DMS114 treated with DMSO at 0.1 percent for 48 hours (cell line): Measurements from ENCODE around the gene RPS6KA1.
"Not testable (repeated sequence)": the region's sequence is repeated elsewhere in the genome, so short reads cannot be mapped to it uniquely, and the experiment has no call there.

Experiments
- DNase-seq: peaks from one replicate; lab custom pipeline; 2025; ENCODE audit not compliant: unreplicated experiment; lab: John Stamatoyannopoulos, UW

RPS6KA1 gene

DNA sequence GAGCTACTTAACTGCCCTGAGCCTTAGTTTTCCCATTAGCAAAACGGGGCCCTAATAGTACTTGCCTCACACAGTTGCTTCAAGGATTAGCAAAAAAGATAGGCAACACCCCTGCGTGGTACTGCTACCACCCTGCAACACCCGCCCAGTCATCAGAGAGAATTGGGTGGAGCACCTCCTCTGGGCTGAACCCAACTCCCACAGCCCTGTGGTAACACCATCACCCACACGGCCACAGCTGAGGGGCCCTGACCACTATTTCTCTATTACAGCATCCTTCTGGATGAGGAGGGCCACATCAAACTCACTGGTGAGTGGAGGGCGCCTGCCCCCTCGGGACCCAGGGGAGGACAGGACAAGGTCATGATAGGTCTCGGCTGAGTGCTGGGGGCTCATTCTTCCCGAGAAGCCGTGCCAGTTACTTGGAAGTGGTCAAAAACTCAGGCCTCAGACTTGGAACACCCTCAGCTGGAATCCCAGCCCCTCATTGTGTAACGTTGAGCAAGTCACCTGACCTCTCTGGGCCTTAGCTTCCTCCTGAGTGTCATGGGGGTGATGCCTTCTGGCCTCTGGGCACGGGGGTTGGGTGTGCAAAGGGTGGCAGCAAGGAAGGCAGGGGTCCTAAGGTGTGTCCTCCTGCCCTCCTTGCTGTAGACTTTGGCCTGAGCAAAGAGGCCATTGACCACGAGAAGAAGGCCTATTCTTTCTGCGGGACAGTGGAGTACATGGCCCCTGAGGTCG is 24.6 kb downstream of the RPS6KA1 start:
- no peak for DNase-seq

DNA sequence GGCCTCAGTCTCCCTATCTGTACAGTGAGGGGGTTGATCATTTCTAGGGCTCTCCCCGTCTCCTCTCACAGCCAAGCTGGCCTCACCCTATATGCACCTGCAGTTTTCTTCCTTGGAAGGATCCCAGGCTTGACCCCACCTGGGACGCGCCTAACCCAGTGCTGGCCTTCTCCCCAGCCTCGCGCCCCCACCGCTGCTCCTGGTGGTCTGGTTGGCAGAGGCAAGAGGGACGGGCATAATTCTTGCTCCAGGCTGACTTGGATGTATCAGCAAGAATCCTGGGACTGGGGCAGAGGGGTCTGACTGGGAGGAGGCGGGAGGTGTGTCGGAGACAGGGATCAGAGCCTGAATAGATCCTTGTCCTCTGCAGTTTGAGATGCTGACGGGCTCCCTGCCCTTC is 25.2 kb downstream of the RPS6KA1 start:
- DNase-seq, result no peak

DNA sequence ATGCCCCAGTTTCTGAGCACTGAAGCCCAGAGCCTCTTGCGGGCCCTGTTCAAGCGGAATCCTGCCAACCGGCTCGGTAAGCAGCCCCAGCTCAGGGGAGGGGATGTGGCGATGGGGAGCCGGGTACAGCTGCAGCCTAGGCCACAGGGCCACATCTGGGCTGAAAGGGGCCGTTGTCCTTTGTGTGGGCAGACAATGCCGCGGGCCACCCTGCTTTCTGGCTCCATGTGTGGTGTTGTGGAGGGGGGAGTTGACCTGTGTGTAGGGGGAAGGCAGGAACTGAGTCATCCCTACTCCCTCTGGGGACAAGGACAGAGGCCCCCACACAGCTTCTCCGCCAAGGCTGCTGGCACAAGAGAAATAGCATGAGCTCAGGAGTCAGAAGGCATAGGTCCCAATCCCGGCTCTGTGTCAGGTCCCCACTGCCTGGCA is 26.0 kb downstream of the RPS6KA1 start:
- no peak for DNase-seq

DNA sequence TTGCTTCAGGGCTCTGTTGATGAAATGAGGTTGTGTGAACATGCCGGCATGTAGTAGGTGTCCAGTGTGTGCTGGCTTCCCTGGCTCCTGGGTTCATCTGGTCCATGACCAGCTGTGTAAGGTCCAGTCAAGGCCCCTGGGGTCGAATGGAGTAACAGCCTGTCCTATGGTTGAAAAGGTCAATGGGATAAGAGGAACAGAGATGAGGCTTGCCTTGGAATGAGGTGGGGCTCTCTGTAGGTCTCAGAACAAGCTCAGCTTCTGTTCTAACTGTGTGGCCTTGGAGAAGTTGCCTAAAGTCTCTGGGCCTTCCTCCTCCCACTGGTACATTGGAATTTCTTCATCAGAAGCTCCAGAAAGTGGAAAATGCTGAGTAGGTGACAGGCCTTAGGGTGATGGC is 26.6 kb downstream of the RPS6KA1 start:
- DNase-seq, result no peak

DNA sequence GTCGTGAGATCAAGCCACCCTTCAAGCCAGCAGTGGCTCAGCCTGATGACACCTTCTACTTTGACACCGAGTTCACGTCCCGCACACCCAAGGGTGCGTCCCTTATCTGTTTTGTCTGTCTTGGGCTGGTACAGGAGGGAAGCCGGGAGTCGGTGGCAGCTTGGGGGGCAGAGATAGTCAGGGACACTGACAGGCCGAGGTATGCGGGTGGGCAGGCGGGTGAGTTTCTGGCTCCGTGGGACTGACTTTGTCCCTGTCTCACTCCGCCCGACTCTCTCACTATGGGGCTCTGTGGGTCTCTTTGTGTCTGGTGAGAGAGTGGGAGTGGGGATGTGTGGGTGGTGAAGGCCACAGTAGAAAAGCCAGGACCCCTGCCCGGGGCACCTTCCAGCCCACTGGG is 27.4 kb downstream of the RPS6KA1 start:
- no peak for DNase-seq

DNA sequence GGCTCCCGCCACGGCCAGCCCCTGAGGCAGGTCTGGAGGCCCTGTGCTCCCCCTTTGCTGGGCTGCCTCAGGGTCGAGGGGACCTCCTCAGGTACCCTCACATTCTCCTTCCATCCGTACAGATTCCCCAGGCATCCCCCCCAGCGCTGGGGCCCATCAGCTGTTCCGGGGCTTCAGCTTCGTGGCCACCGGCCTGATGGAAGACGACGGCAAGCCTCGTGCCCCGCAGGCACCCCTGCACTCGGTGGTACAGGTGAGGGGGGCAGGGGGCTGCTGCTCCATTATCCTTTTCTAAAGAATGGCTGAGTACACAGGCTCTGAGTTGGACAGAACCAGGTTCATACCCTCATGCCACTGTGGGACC is 29.1 kb downstream of the RPS6KA1 start:
- DNase-seq, result no peak

DNA sequence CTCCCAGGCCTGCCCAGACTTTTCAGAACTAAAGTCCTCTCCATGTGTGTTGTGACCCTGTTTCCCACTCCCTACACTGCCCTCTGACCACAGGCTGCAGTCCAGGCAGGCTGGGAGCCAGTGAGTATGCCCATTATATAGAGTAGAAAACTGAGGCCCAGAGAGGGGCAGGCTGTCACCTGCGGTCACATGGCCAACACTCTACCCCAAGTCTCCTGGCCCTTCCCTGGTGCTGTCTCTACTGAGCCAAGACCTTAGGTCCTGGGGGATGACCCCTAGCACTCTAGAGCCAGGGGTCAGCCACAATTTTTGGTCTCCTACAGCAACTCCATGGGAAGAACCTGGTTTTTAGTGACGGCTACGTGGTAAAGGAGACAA is 30.8 kb downstream of the RPS6KA1 start:
- DNase-seq, result no peak

DNA sequence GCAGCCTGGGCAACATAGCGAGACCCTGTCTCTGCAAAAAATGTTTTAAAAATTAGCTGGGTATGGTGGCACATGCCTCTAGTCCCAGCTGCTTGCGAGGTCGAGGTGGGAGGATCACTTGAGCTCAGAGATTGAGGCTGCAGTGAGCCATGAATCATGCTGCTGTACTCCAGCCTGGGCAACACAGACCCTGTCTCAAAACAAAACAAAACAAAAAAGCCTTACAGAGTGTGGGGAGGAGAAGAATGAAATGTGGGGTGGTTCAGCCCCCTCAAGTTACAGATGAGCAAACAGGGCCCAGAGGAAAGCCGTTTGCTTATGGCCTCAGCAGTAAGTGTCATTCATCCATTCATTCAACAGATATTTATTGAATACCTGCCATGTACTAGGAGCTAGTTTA is 40.7 kb downstream of the RPS6KA1 start:
- no peak for DNase-seq

DNA sequence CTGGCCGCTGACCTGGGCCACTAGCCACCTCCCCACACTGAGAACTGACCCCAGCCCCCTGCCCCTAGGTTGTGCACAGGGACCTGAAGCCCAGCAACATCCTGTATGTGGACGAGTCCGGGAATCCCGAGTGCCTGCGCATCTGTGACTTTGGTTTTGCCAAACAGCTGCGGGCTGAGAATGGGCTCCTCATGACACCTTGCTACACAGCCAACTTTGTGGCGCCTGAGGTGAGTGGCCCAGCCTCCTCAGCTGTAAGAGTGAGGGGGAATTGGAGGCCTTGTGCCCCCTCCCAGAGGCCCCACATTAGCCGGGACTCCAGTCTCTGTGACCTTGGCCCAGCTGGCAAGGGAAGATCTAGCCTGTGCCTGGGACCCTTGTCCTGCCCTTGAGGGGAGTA is 41.8 kb downstream of the RPS6KA1 start:
- no peak for DNase-seq

DNA sequence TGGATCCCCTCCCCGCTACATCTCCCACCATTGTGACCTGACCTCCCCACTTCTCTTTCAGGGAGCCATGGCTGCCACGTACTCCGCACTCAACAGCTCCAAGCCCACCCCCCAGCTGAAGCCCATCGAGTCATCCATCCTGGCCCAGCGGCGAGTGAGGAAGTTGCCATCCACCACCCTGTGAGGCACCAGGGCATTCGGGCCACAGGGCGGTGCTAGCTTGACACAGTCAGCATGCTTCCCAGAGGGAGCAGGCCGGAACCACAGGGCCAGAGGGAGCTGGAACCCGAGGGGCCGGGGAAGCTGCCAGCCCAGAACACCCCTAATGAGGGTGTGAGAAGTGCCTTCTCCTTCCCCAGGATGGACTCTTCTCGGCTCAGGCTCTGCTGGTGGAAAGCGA is 44.5 kb downstream of the RPS6KA1 start:
- DNase-seq, result no peak

DNA sequence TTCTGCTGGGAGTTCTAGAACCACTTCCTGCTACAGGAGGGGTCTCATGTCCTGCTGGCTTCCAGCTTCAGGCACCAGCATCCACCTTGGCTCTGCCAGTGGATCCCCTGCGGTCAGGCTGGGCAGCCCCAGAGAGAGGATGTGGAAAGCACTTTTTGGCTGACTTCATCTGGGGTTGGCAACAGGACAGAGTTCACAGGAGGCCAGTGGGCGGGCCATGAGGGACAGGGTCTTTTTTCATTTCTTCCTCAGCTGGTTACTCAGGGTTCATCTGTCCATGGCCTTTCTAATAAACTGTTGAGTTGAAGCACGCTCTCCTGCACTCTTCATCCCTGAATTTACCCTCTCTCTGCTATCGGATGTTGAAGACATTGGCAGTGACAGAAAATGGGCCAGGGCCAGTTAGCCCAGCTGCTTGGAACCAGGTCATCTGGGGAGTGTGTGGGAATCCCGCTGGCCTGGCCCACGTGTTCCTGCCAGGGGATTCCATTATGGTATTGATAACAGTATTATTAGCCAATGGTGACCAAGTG is 45.2 kb downstream of the RPS6KA1 start:
- no peak for DNase-seq

DNA sequence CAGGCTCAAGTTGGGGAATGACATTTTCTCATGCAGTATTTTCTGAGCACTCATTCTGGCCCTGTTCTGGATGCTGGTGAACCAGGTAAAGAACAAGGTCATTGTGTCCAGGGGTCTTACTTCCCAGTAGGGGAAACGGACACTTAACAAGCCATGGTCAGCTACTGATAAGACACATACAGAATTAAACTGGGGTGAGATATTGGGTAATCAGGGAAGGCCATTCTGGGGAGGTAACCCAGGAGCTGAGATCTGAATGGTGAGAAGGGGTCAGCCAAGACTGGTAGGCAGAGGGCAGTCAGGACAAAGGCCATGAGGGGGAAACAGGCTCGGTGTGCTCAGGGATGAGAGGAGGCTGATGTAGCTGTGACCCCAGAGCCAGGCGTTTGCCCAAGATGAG is 45.8 kb downstream of the RPS6KA1 start:
- DNase-seq, result no peak

DNA sequence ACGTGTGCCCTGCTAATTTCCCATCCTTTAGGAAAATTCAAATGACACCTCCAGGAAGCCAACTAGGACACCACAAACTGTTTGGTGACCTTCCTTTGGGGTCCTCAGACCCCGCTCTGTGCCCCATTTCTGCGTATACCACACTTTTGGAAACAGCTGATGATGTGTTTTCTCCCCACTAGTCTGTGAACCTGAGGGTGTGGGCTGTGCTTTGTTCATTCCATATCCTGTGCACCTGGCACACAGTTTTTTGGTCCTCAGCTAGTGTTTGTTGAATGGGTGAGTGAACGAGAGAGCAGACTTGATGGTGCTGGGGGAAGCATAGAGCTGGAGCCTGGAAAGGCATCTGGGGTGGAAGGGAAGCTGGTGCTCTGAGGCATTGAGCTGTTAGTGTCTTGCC is 48.6 kb downstream of the RPS6KA1 start:
- DNase-seq, result no peak

DNA sequence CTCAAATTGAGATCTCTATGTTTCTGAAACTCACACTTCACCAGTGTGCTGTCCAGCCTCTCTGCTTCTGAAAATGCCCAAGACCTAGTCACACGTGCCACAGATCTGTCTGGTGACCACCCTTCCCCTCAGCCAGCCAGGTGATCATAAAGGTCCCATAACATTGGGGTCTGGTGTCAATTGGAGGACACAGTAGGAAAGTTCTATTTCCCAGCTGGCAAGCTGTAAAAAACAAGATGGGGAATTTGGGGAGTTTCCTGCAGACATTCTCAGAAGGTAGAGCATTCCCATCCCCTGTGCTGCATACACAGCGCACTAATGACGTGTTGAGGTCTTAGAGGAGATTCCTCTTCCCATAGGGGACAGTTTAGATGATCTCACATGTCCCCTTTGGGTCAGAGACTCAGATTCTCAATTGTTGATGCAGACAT is 50.1 kb downstream of the RPS6KA1 start:
- no peak for DNase-seq

DNA sequence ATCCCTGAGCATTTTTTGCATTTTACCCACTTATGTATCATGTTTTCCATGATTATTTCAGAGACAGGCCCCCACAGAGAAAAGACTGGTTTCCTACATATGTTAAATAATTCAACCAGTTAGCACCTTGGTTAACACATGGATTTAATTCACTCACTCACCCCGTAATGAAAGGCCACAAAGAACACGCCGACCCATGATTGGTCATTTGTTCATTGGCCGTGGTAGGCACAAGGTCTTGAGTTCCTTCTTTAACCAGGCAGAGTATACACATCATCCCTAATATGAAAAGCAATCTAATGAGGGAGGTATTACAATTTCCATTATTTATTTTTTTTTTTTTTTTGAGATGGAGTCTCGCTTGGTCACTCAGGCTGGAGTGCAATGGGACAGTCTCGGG is 50.6 kb downstream of the RPS6KA1 start:
- no peak for DNase-seq

DNA sequence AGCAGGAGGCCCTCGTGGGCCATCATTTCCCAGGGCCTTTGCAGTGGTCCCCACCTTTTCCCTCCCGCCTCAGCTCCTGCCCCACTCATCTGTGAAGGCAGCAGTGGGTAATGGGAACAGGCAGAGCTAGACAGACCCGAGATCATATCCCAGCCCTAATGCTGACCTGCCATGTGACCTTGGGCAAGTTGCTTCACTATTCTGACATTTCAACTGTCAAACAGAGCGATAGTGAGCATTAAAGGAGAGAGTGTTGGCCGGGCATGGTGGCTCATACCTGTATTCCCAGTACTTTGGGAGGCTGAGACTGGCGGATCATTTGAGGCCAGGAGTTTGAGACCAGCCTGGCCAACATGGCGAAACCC is 51.7 kb downstream of the RPS6KA1 start:
- no peak for DNase-seq

DNA sequence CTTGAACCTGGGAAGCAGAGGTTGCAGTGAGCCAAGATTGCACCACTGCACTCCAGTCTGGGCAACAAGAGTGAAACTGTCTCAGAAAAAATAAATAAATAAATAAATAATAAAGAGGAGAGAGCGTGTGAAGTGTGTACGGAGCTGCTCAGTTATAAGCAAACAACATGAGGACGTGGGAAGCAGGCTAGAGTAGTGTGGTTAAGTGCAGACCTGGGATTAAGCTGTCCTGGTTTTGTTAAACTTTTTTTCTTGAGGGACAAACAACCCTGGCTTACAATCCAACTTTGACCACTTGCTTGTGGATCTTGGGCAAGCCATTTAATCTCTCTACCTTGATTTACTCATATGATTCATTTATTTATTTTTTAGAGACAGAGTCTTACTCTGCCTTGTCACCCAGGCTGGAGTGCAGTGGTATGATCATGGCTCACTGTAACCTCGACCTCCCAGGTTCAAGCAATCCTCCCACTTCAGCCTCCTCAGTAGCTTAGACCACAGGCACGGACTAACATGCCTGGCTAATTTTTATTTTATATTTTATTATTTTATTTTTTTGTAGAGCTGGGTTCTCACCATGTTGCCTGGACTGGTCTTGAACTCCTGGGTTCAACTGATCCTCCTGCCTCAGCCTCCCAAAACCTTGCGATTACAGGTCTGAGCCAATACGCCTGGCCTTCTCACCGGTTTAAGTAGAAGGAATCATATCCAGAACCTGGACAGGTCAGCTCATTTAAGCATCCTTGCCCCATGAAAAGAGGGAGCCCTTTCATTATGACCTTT is 52.7 kb downstream of the RPS6KA1 start:
- DNase-seq, result no peak

DNA sequence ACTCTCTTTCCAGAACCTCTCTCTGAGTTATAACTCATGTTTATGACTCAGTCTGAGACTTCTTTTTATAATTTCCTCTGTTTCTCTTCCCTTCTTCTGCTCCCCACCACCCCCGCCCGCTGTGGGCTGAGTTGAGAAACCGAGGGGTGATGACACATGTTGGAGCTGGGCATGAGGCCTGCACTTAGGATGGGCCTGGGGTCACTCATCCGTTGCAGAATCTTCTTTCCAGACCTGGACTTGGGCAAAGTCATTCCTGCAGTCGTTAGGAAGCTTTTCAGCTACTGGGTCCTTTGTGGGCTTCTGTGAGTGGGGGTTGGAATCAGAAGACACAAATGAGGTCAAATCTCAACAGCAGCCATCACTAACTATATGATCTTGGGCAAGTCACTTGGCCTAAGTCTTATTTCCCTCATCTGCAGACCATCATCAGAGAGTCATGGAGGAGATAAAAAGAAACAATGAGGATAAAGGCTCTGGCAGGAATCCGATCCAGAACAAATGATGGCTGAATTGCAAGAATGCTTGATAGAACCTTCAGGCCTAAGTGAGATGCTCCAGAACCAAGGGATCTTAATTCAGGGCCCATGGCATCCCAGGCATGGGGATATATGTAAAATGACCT is 53.4 kb downstream of the RPS6KA1 start:
- no peak for DNase-seq

DNA sequence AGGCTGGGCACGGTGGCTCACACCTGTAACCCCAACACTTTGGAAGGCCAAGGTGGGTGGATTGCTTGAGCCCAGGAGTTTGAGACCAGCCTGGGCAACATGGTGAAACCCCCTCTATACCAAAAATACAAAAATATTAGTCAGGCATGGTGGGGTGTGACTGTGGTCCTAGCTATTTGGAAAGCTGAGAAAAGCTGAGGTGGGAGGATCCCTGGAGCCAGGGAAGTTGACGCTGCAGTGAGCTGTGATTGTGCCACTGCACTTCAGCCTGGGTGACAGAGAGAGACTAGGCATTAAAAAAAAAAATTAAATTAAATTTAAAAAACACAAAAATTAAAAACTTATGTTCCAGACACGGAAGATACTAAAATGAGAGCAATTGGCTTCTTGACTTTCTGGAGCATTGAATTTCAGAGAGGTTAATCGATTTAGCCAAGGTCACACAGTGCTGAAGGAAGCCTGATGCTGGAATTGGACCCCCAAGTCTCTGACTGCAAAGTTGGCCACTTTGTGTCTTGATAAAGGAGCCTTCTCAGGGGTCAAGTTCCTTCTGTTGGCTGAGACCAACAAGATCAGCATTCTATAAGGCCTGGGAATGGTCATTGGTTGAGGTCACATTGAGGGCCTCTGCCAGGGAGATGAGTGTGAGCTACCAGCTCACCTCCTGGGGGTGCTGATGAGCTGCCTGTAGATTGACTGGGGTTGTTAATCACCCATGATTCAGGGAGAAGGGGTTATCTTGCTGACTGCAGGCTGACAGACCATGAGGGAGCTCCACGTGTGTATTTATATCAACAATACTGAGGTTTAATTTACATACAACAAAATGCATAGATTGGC is 54.3 kb downstream of the RPS6KA1 start:
- DNase-seq, result no peak

DNA sequence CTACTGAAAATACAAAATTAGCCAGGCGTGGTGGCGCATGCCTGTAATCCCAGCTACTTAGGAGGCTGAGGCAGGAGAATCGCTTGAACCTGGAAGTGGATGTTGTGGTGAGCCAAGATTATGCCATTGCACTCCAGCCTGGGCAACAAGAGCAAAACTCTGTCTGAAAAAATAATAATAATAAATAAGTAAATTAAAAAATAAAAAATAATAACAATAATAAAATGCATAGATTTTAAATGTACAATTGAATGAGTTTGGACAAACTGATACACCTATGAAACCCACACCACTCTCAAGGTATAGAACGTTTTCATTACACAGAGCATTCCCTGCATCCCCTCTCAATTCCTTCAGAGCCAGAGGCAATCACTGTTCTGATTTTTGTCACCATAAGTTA is 55.0 kb downstream of the RPS6KA1 start:
- not testable (repeated sequence) for DNase-seq

DNA sequence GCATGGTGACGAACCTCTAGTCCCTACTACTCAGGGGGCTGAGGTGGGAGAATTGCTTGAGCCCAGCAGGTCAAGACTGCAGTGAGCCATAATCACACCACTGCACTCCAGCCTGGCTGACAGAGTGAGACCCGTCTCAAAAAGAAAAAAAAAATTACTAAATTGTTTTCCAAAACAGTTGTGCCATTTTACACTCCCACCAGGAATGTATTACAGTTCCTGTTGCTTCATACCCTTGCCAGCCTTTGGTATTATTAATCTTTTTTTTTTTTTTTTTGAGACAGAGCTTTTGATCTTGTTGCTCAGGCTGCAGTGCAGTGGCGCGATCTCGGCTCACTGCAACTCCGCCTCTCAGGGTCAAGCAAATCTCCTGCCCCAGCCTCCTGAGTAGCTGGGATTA is 55.9 kb downstream of the RPS6KA1 start:
- no peak for DNase-seq
